MCF 10A (cell line): ENCODE measurements around the gene CAPN11. TPM values are rescaled to one million over a fixed set of nuclear protein-coding genes. Genes with fewer than 3 reads are reported as not detected.

Experiments
- BruUV-seq: library from RNA; stranded (reverse); fragments of 400-500 nt; replicated peaks from 2 replicates; lab custom pipeline; 2021; lab: Mats Ljungman, UMichigan
- CTCF ChIA-PET: fragments of 300-600 bp; sonication (Branson Sonifier 250); formaldehyde crosslinking; extraction: SDS; loops from one replicate; lab custom pipeline; 2021; ENCODE audit warnings: antibody characterized with exemption, inconsistent platforms; lab: Yijun Ruan, JAX
- POLR2A ChIA-PET: fragments of 300-600, 350-650 bp; sonication (Branson Sonifier 250); formaldehyde crosslinking; extraction: SDS; loops from one replicate; lab custom pipeline; 2020; ENCODE audit warnings: antibody characterized with exemption, inconsistent platforms; lab: Yijun Ruan, JAX
- DNase-seq: peaks from one replicate; pipeline ENCODE4 v3.0.0-alpha.2; 2018; ENCODE audit not compliant: unreplicated experiment
- H3K27ac Mint-ChIP-seq: one replicate; pipeline ENCODE4 v1.8.0; 2022; ENCODE audit warnings: mild to moderate bottlenecking, low read depth, mixed read lengths; ENCODE audit not compliant: unreplicated experiment
- H3K27me3 Mint-ChIP-seq: one replicate; pipeline ENCODE4 v1.8.0; 2022; ENCODE audit warnings: mixed read lengths; ENCODE audit not compliant: insufficient read depth, unreplicated experiment
- H3K36me3 Mint-ChIP-seq: one replicate; pipeline ENCODE4 v1.8.0; 2022; ENCODE audit warnings: mild to moderate bottlenecking, moderate library complexity, mixed read lengths; ENCODE audit not compliant: insufficient read depth, unreplicated experiment
- H3K4me1 Mint-ChIP-seq: one replicate; pipeline ENCODE4 v1.8.0; 2022; ENCODE audit warnings: mixed read lengths; ENCODE audit not compliant: insufficient read depth, unreplicated experiment
- H3K4me3 Mint-ChIP-seq: one replicate; pipeline ENCODE4 v1.8.0; 2022; ENCODE audit warnings: mild to moderate bottlenecking, moderate library complexity, mixed read lengths; ENCODE audit not compliant: unreplicated experiment
- H3K9me3 Mint-ChIP-seq: one replicate; pipeline ENCODE4 v1.8.0; 2022; ENCODE audit warnings: mixed read lengths; ENCODE audit not compliant: unreplicated experiment
- intact Hi-C: fragments of 100-400 bp; cut with micrococcal nuclease; formaldehyde crosslinking; loops from 2 replicates; pipeline ENCODE4 v1.14.1; 2022
- total RNA-seq: library from RNA; stranded (reverse); gene quantifications from 2 replicates; pipeline ENCODE4 v1.2.3, GENCODE V29; 2022
- TF ChIP-seq, protein P1 (sequence below): fragments of 200-600 bp; IDR thresholded peaks from one replicate; pipeline ENCODE4 v1.8.0; 2022; ENCODE audit warnings: antibody characterized with exemption, mild to moderate bottlenecking; ENCODE audit not compliant: unreplicated experiment

CAPN11 gene
- total RNA-seq, 1 experiment from 2014 or later = not detected

DNA sequence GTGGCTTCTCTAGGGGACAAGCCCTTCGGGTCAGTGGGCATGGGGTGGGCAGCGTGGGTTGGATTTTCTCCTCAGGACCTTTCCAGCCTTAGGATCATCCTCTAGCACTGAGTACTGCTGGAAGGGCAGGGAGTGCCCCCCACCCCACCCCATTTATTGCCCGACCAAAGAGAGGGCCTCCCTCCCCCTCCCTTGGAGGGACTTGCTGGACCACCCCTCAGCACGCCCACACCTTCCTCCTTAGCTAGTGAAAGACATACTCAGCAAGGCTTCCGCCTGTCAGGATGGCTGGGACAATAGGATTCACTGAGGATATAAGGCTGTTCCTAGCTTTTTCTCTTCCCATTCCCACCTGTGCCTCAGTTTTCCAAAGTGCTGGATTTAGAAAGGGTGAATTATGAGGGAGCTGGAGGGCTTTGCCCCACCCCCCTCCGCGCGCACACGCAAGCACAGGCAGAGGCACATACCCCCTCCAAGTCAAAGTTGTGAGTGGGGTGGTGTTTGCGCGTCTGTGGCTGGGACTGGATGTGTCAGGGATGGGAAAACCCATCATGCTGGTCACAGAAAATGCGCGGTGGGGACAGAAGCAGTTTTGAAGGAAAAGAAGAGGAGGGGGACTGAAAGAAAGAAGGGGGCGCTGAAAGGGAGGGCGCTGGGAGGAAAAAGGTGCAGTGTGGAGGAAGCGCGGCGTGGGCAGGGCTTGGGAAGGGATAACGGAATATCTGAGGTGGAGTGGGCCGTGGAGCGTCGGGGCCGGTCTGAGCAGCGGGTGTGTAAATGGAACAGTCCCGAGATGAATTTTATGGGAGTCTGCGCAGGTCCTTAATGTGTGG lies 64.1 kb downstream of the CAPN11 start:
- H3K36me3 Mint-ChIP-seq = no peaks in the 10 kb centered on the region
- TF ChIP-seq, protein P1, sequence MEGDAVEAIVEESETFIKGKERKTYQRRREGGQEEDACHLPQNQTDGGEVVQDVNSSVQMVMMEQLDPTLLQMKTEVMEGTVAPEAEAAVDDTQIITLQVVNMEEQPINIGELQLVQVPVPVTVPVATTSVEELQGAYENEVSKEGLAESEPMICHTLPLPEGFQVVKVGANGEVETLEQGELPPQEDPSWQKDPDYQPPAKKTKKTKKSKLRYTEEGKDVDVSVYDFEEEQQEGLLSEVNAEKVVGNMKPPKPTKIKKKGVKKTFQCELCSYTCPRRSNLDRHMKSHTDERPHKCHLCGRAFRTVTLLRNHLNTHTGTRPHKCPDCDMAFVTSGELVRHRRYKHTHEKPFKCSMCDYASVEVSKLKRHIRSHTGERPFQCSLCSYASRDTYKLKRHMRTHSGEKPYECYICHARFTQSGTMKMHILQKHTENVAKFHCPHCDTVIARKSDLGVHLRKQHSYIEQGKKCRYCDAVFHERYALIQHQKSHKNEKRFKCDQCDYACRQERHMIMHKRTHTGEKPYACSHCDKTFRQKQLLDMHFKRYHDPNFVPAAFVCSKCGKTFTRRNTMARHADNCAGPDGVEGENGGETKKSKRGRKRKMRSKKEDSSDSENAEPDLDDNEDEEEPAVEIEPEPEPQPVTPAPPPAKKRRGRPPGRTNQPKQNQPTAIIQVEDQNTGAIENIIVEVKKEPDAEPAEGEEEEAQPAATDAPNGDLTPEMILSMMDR = no peak
- H3K27ac Mint-ChIP-seq = peak overlapping the region; percentile 19
- BruUV-seq = no TSS peak
- H3K9me3 Mint-ChIP-seq = no peaks in the 10 kb centered on the region
- H3K4me3 Mint-ChIP-seq = peak overlapping the region; percentile 68
- DNase-seq = no peak
- POLR2A ChIA-PET = interaction anchor here (0.6 to 5.4 kb wide), 6 partner anchors 11 to 25 kb away, joined by 3 to 62 read pairs (median 7); partner anchors contain the start of gene HSP90AB1
- H3K4me1 Mint-ChIP-seq = peaks cover 49% of the 10 kb centered on the region
- CTCF ChIA-PET = interaction anchor here (0.6 to 6.0 kb wide), 8 partner anchors 10 to 127 kb away, joined by 3 to 52 read pairs (median 4); partner anchors contain the start of gene SLC35B2
- no peaks in the 10 kb centered on the region for H3K27me3 Mint-ChIP-seq
- intact Hi-C loops = no loop called here

DNA sequence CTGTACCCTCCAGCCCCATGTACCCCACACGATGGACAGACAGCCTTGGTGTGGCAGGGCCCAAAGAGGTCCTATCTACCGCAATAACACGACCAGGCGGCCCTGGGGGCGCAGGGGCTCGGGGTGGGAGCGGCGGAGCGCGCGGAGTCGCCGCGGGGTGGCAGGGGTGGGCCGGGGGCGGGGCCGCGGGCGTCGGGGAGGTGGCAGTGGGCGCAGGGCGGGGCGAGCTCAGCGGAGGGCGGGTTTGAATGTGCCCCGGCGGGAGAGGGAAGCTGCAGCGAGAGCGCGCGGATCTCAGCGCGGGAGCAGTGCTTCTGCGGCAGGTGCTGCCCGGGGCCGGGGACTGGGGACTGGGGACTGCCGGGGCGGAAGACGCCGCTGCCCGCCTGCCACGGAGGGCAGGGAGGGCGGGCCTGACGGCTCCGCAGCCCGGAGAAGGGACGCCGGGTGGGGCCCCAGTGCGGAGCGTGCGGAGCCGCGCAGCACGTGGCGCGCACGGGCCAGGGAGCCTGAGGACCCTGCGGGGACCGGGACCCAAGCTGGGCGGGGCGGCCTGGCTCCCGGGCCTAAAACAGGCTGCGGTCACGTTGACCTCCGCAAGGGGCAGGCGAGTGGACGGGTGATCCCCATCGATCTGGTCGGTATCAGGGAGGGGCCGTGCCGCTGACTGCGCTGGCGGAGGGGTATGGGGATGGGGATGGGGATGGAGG lies 64.9 kb downstream of the CAPN11 start, which contains the start of gene SLC29A1:
Gene SLC29A1 (plus strand): TSS at position 277 of the 710 bp plus-strand sequence. CDS start 3,719 bp downstream, outside the sequence.
- peak; percentile 46 for DNase-seq
- ChIA-PET CTCF (interaction anchor here (1.1 to 6.0 kb wide), 6 partner anchors 12 to 51 kb away, joined by 3 to 52 read pairs (median 11); no protein-coding TSS in a partner anchor), POLR2A (interaction anchor here (0.5 to 5.4 kb wide), 10 partner anchors 10 to 127 kb away, joined by 3 to 62 read pairs (median 4); partner anchors contain the start of gene HSP90AB1)
- Mint-ChIP-seq H3K36me3 (no peaks in the 10 kb centered on the region), H3K4me3 (peak within 1 kb of the TSS; percentile 68), H3K4me1 (peaks cover 51% of the 10 kb centered on the region), H3K9me3 (no peaks in the 10 kb centered on the region), H3K27me3 (no peaks in the 10 kb centered on the region), H3K27ac (peak within 1 kb of the TSS; percentile 19)
- intact Hi-C loops = no loop called here
- TF ChIP-seq, protein P1 = no peak
- BruUV-seq = no TSS peak

DNA sequence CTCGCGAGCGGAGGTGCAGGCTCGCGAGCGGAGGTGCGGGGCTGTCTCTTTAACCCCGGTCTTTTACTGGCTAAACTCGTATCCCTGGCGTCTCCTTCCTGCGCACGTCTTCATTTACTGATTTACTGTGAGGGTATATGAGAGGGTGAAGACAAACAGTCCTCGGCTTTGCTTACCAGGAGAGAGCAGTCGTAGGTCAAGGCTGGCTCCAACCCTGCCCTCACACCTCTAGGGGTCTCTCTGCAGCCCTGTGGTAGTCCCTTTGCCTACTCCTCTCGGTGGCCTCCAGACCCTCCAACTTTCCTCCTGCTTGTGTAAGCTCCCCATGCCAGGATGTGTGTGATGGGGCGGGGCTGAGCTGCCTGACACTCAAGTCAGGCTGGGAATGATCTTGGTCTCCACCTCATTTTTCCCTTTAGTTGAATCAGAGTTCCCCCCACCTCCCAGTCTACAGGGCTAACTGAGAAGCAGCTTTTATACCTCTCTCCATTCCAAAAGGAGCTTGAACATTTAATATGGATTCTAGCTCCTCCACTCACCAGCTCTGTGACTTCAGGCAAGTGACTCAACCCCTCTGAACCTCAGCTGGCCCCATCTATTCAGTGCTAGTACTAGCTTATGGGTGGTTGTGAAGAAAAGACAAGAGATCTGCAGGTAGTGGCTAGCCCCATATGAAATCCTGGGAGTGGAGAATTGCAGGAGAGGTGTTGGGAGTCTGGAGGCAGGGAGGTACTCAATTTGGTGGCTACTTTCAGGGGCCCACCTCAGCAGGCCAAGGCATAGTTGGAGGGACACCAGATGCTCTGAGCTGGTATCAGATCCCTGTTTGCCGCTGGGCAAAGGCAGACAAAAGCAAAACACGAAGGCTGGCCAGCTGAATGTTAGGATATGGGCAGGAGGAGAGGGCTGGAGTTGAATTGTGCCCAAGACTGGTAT lies 65.7 kb downstream of the CAPN11 start:
- ChIA-PET POLR2A (interaction anchor here (0.5 to 5.4 kb wide), 9 partner anchors 10 to 116 kb away, joined by 3 to 62 read pairs (median 3); partner anchors contain the start of gene HSP90AB1), CTCF (interaction anchor here (0.6 to 6.0 kb wide), 11 partner anchors 11 to 1316 kb away, joined by 3 to 52 read pairs (median 4); no protein-coding TSS in a partner anchor)
- Mint-ChIP-seq H3K36me3 (no peaks in the 10 kb centered on the region), H3K4me3 (peak overlapping the region; percentile 68), H3K4me1 (peaks cover 53% of the 10 kb centered on the region), H3K9me3 (no peaks in the 10 kb centered on the region), H3K27me3 (no peaks in the 10 kb centered on the region), H3K27ac (peak overlapping the region; percentile 19)
- TF ChIP-seq, protein P1 = no peak
- DNase-seq = no peak
- BruUV-seq = no TSS peak
- intact Hi-C loops = no loop called here
